ENCODE measurements around the gene ZC3HAV1.

- TF ChIP-seq CTCF (IDR thresholded peaks at IDR 0.05) (no peak), POLR2A (IDR thresholded peaks at IDR 0.05) (no peak)
These were observed 21.3 kb downstream of the ZC3HAV1 start for GRCh38 chr7:139088268-139088667.
